ENCODE results near the gene GADD45G. TPM values are rescaled to one million over a fixed set of nuclear protein-coding genes. Genes with fewer than 3 reads are reported as not detected.

Gene GADD45G
- total and polyA plus RNA-seq, 2 experiments from 2014 or later = 12.7 to 24.1 TPM

GRCh38 chr9:89564346-89564878 is 40.4 kb upstream of the GADD45G start (continued):
- TF ChIP-seq ZNF462 (CRISPR knock-in tag; IDR thresholded peaks at IDR 0.05) (no peak), ETS1 (IDR thresholded peaks at IDR 0.05) (no peak), ZNF331 (CRISPR knock-in tag; IDR thresholded peaks at IDR 0.05; ENCODE audit: low read depth) (no peak)

GRCh38 chr9:89567649-89568048 is 37.2 kb upstream of the GADD45G start:
- no peaks in the 10 kb centered on the region for H3K79me2 ChIP-seq (replicated peaks; ENCODE audit: insufficient read depth)
- Mint-ChIP-seq H3K9me3 (peaks cover 4% of the 10 kb centered on the region), H3K4me3 (no peak overlapping the region), H3K36me3 (ENCODE audit: low read depth) (no peaks in the 10 kb centered on the region; the same call in 2 of the 3 replicates), H3K27me3 (ENCODE audit: insufficient read depth, low read depth, poor library complexity) (no peaks in the 10 kb centered on the region), H3K27ac (no peak overlapping the region), H3K4me1 (peaks cover 14% of the 10 kb centered on the region)
- DNase-seq (ENCODE audit: low spot score) (no peak), ATAC-seq (no peak)
- H3K4me1 ChIP-seq (ENCODE audit: insufficient read depth) = no peaks in the 10 kb centered on the region
- H3K27ac ChIP-seq (ENCODE audit: low read depth) = no peak overlapping the region
- 0 out of 2 replicates have a peak, but pooled peaks cover 5% of the 10 kb centered on the region for H3K9me2 ChIP-seq (ENCODE audit: insufficient read depth)
- no peaks in the 10 kb centered on the region for H4K20me1 ChIP-seq (replicated peaks; ENCODE audit: insufficient read depth)
- no peak overlapping the region for H2AFZ ChIP-seq
- H3F3A ChIP-seq (replicated peaks; ENCODE audit: low read depth) = no peaks in the 10 kb centered on the region
- no peaks in the 10 kb centered on the region for H3K36me3 ChIP-seq (ENCODE audit: insufficient read depth)
- H3K4me2 ChIP-seq = no peak overlapping the region
- H3K4me3 ChIP-seq = no peak overlapping the region
- no peaks in the 10 kb centered on the region for H3K27me3 ChIP-seq (ENCODE audit: insufficient read depth)
- TF ChIP-seq ZNF462 (CRISPR knock-in tag; IDR thresholded peaks at IDR 0.05) (no peak), CTCF (conservative IDR thresholded peaks at IDR 0.05; ENCODE audit: low read depth in 2 of 2) (no peak), EZH2 (IDR thresholded peaks at IDR 0.05; ENCODE audit: low read depth, unreplicated experiment) (no peak)
